CD4-positive, alpha-beta T cell treated with Interleukin-15 for 4 hours (primary cell): ENCODE results near the gene CKAP2L.
A peak's percentile ranks its signal among the peaks of the same experiment; 100 is the strongest.
"Not testable (repeated sequence)": the region's sequence is repeated elsewhere in the genome, so short reads cannot be mapped to it uniquely, and the experiment has no call there.

Experiments
- DNase-seq: peaks from one replicate; pipeline ENCODE4 v3.0.0-alpha.2; 2020; ENCODE audit warnings: low spot score

Gene CKAP2L

GRCh38 chr2:112726487-112727190 lies 37.8 kb downstream of the CKAP2L start:
- peak; percentile 90 for DNase-seq

DNA sequence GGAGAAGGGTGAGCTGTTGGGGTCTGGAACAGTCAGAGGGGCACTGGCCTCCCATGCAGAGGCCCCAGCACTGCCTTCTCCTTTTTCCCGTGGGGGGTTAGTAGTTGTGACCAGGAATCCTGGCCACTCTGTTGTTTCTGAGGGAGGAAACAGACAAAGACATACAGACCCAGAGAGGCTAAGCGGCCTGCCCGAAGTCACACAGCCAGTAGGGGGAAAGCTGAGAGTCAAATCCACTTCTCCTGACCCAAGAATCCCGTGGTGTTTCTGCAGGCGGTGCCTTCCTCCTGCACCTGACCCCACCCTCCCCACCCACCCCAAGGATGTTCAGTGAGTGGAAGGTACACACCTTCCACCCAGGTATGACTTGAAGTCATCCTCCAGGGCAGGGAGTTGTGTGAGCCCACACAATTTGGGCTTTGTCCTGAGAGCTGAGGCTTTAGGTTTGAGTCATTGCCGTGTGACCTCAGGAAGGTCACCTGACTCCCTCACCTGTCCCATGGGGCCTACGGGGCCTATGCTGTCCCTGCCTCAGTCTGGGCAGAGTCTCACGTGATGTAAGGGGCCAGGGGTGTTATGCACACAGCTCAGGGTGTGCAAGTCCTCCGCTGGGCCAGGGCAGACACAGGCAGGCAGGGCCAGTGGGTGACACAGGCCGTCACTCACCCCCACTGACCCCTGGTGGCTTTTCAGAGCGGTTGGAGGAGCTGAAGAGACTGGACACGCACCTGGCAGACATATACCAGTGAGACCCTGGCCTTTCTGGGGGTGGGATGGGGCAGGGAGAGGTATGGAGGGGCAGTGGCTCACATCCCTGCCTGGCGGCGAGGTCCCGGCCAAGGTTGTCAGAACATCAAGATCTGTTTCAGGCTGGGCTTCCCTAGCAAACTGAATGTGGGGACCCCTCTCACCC lies 38.6 kb downstream of the CKAP2L start:
- DNase-seq: no peak

DNA sequence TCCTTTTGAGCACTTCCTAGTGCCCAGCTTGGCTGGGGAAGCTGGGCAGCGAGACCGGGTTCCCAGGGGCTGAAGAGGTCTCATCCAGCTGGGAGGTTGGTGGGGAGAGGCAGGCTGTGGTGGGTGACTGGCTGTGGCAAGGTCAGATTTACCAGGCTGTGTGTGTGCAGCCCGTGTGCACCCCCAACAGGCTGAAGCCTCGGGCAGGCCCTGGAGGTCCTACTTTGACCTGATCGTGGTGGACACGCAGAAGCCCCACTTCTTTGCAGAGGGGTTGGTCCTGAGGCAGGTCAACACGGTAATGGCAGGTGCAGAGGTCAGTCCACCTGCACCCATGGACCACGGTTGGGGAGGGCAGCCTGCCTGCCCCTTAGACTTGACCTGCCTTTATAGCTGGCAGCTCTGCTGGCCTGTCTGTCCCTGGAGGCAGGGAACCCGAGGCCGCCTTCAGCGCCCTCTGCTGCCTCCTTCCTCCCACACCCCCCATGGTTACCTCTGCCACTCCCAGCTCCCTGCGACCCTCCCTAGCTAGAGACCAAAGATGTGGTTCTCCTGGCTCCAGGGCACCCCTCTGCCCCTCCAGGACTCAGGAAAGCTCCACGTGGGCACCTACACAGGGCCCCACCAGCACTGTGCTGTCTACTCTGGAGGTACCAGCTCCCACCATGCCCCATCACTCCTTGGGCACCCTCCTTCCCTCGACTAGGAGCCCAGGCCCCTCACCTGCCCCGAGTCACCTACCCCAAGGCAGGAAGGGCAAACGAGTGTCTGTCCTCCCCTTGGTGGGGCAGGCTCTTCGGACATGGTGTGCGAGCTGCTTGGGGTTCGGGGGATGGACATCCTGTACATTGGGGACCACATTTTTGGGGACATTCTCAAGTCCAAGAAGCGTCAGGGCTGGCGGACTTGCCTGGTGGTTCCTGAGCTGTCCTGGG lies 39.6 kb downstream of the CKAP2L start:
- no peak for DNase-seq

DNA sequence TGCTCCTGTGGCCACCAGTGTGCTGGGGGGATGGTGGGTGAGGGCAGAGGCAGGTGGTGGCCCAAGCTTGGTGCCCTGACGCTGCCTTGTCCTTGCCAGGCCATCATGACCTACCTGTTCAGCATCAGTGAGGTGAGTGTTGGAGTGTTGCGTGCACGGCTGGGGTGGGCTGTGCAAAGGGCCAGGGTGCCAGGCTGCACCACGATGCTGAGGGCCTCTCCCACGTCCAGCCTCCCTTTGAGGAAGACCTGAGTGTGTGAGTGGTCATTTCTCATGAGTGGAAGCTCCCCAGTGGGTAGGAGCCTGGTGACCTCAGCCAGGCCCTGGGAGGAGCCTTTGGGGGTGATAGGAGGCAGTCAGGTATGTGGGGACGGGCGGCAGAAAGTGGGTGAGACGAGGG lies 40.4 kb downstream of the CKAP2L start:
- DNase-seq: no peak

GRCh38 chr2:112723547-112723940 lies 40.9 kb downstream of the CKAP2L start:
- no peak for DNase-seq

DNA sequence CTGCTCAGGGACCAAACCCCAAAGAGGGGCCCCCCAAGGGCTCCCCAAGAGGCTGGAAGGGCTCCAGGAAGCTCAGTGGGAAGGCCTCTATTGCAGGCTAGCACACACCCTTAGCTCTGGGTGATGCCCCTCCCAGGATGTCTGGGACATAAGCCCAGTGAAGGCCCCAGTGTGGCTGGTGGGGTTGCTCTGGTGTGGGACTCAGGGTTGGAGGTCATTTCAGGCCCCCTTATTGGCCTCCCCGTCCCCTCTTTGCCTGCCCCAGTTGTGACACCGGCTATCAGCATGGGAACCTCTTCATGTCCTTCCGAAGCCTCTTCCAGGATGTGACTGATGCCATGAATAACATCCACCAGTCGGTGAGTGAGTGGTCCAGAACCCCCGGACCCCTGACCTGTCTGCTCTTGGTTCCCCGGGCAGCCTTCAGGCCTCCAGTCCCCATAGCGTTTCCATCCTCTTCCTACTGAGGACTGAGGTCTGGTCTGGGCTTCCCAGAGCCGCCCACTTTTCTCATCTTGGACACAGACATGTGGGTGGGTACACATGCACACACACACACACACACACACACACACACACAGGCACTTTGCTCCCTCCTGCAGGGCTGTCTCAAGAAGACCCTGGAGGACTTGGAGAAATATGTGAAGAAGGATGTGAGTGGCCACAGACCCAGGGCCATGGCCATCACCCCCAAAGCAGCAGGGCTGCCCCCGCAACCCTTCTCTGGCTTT lies 41.4 kb downstream of the CKAP2L start:
- no peak for DNase-seq

DNA sequence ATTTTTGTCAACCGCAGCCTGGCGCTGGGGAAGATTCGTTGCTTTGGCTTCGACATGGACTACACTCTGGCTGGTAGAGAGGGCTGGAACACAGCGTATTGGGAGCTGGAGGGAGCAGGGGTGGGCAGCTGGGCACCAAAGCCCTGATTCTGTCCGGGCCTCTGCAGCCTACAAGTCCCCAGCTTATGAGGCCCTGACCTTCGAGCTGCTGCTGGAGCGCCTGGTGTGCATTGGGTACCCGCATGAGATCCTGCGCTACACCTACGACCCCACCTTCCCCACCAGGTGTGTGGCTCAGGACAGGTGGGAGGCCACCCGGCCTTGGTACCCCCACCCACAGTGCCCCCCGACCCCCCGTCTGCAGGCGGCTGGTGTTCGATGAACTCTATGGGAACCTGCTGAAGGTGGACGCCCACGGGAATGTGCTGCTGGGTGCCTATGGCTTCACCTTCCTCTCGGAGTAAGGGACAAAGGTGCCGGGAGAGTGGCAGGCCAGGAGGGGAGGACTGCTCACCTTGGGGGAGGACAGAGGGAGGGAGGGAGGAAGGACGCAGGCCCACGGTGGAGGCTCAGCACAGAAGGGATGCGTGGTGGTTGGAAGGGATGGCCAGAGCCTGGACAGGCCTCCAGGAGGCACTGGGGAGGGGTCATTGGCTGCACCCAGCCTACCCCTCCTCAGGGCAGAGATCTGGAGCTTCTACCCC lies 42.4 kb downstream of the CKAP2L start:
- no peak for DNase-seq

DNA sequence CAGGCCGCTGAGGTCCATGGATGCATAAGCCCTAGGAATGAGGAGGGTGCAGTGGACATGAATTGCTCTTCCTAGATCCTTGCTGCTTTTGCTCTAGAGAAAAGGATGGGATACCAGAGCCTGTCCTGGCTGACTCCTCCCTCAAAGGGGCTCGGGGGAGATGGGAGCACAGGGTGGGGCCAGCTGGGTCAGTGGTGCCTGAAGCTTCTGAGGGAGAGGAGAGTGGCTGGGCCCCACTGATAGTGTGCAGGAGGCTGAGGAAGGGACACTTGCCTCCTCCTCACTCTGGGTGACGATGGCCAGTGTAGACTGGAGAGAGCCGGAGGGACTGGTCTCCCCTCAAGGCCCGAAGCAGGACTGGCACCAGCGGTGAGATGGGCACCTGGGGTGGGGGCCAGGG lies 43.6 kb downstream of the CKAP2L start, which contains the start of gene NT5DC4:
Gene NT5DC4 (plus strand): TSS at position 236 of the 400 bp plus-strand sequence. CDS start 60 bp downstream, at position 296.
- no peak for DNase-seq

GRCh38 chr2:112718863-112719370 lies 45.5 kb downstream of the CKAP2L start:
- DNase-seq: no peak

GRCh38 chr2:112716826-112717352 lies 47.5 kb downstream of the CKAP2L start:
- DNase-seq: not testable (repeated sequence)

DNA sequence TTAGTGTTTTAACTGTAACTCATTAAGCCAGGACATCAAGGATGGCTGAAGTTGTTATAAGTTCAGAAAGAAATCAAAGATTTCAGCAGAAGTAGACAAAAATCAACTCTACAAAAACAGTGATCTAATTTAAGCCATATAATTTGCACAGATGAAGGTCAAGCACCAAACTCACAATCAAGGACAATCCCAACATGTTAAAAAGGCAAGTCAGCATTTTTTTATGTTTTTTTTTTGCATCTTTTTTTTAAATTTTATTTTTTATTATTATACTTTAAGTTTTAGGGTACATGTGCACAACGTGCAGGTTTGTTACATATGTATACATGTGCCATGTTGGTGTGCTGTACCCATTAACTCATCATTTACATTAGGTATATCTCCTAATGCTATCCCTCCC lies 48.3 kb downstream of the CKAP2L start:
- DNase-seq: not testable (repeated sequence)

DNA sequence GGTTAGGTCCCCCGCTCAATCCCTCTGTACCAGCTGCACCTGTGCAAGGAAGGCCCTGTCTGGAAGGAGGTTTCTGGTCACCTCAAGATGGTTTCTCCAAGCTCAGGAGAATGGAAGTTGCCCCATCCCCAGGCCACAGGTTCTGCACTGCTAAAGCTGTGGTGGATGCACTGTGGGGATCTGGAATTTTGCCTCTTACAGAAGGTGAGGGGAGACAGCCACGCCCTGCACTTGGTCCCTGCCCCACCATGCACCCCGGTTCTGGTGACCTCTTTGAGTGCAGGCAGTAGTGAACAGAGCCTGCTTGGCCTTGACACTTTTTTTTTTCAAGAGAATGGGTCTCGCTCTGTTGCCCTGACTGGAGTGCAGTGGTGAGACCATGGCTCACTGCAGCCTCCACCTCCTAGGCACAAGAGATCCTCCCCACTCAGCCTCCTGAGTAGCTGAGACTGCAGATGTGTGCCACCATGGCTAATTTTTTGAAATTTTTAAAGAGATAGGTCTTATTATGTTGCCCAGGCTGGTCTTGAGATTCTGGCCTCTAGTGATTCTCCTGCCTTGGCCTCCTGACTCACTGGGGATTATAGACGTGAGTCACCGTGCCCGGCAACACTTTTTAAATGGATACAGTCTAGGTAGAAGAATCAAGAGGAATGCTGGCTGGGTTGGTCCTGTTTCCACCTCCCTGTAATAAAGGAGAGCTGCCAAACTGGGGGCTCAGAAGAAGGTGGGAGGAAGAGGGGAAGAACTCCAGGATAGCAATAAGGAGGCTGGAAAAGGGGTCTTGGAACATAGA lies 49.4 kb downstream of the CKAP2L start:
- no peak for DNase-seq

DNA sequence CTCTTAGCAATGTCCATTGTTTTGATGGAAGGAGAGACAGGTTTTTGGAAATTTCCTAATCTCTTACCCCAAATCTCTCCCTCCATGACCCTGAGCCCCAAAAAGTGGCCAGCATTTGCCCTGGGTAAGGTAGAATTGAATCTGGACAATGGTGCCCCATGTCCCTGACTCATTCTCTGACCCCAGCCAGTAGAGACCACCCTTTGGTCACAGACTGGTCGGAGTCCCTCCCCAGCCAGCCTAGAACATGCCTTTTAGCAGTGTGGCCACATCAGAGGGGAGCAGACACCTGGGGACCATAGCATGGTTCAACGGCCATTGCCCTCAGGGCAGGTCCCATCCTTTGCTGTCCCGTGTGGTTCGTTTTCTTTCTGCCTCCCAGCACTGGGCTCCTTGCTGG lies 50.1 kb downstream of the CKAP2L start:
- no peak for DNase-seq

DNA sequence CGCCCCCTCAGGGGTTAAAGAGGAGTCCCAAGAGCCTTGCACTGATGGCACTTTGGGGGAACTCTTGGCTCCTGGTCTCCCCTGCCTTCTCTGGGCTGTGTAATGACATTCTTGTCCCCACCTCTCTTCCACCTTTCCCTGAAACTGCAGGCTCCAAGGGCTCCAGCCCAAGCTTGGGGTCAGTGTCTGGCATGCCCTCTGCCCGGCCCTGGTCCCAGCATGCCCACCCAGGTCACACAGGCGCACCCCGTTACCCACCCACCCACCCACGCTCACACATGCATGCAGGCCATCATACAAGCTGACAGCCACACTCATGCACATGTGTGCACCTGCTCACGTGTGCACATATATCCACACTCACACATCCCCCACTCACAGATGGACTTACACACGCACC lies 50.5 kb downstream of the CKAP2L start:
- DNase-seq: no peak

GRCh38 chr2:112713585-112713925 lies 50.9 kb downstream of the CKAP2L start:
- DNase-seq: no peak

DNA sequence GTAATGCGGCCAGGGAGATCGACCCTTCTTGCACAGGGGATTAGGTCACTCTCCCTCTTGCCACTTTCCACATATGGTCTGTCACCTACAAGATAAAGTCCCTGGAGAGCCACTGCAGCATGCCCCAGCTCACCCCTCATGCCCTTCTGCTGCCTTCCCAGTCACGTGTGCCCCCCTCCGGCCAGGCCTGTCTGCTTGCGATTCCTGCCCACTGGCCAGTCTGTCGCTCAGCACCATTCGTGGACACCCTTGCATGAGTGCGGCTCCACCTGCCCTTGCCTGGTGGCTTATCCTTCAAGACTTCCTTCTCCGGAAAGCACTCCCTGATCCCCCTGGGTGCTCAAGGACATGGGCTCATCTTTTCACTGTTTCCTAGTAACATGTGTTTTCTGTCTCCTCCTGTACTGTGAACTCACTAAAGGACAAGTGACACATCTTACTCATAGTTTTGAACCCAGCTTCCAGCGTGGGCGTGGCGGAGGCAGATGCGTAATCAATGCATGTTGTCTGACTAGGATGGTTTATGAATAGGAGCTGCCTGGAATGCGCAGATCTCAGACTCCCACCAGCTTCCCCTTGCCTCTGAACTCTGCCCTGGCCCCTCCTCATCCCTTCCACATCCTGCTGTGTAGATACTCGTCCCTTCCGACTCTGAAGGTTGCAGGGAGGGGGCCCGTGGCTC lies 51.4 kb downstream of the CKAP2L start:
- no peak for DNase-seq

DNA sequence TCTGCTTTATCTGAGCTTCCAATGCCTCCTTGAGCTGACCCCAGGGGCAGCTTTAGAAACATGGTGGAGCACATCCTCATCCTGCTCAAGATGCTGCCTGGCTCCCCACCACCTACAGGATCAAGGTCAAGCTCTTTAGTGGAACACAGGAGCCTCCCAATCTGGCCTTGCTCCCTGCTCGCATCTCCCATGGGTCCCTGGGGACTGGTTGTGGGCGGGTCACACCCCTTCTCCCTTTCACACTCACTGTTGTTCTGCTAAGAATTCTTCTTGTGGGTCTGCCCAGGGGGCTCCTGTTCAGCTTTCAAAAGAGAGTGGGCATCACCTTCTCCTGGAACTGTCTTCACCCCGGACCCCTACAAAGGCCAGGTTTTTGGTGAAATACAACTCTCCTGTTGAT lies 51.9 kb downstream of the CKAP2L start:
- no peak for DNase-seq

GRCh38 chr2:112710956-112711750 lies 53.3 kb downstream of the CKAP2L start:
- DNase-seq: no peak
